Left lung (tissue), 10 donors: ENCODE measurements around the gene IFIT2. TPM values are rescaled to one million over a fixed set of nuclear protein-coding genes. Genes with fewer than 3 reads are reported as not detected.

Source experiments
- ATAC-seq: fragments of 200-7000 bp; cut with Tn5 transposase; one replicate; pipeline ENCODE4 v1.9.1; 2020; ENCODE audit warnings: moderate library complexity
- DNase-seq, 4 donors: peaks; one replicate each; pipeline ENCODE4 v3.0.0-alpha.2; 2013 to 2020
- H3K27ac ChIP-seq, 2 donors: fragments of 200-600 bp; sonication (generic) in 1 of 2; one replicate each; pipeline versions ENCODE4 v1.5.0 to v1.8.0; 2020 to 2021
- H3K27me3 ChIP-seq, 2 donors: fragments of 200-600 bp; sonication (generic) in 1 of 2; one replicate each; pipeline versions ENCODE4 v1.5.0 to v1.8.0; 2020 to 2021
- H3K36me3 ChIP-seq, 2 donors: fragments of 200-600 bp; sonication (generic) in 1 of 2; one replicate each; pipeline versions ENCODE4 v1.5.0 to v1.8.0; 2020 to 2021
- H3K4me1 ChIP-seq, 2 donors: fragments of 200-600 bp; one replicate each; pipeline ENCODE4 v1.8.0; 2021
- H3K4me3 ChIP-seq, 2 donors: fragments of 200-600 bp; sonication (generic) in 1 of 2; one replicate each; pipeline versions ENCODE4 v1.5.0 to v1.8.0; 2020 to 2021; ENCODE audit warnings: mild to moderate bottlenecking in 1 of 2
- H3K9me3 ChIP-seq, 2 donors: fragments of 200-600 bp; sonication (generic) in 1 of 2; one replicate each; pipeline versions ENCODE4 v1.5.0 to v1.8.0; 2020 to 2021
- intact Hi-C, 2 donors: fragments of 100-400 bp; cut with DNase I; formaldehyde crosslinking; loops; one replicate each; pipeline versions ENCODE4 v1.11.2 to v1.14.2; 2022
- polyA plus RNA-seq, 6 donors: library from polyadenylated mRNA; unstranded; fragments of 120-200 nt; gene quantifications; one replicate each; pipeline ENCODE4 v1.2.1, GENCODE V29; 2013; ENCODE audit not compliant: insufficient read length in 6 of 6
- total RNA-seq, 2 donors: library from RNA; stranded (reverse); fragmentation: NEBNext Ultra II Directional; extraction: Animal tissue kit (Norgen Biotek cat#: 25700); gene quantifications; one replicate each; pipeline ENCODE4 v1.2.1, GENCODE V29; 2021
- TF ChIP-seq, protein P1 (sequence below), 2 donors: fragments of 200-600 bp; sonication (generic) in 1 of 2; IDR thresholded peaks; one replicate each; pipeline versions ENCODE4 v1.5.0 to v1.8.0; 2021; ENCODE audit warnings: antibody characterized with exemption in 2 of 2
- donor health status: DM: no; HTN: yes; CAD: no.
- donor health status: DM: no; HTN: no; CAD: no.

IFIT2 gene
- total and polyA plus RNA-seq, 8 donors = 9.4 to 26.1 (median 14.4) TPM

DNA sequence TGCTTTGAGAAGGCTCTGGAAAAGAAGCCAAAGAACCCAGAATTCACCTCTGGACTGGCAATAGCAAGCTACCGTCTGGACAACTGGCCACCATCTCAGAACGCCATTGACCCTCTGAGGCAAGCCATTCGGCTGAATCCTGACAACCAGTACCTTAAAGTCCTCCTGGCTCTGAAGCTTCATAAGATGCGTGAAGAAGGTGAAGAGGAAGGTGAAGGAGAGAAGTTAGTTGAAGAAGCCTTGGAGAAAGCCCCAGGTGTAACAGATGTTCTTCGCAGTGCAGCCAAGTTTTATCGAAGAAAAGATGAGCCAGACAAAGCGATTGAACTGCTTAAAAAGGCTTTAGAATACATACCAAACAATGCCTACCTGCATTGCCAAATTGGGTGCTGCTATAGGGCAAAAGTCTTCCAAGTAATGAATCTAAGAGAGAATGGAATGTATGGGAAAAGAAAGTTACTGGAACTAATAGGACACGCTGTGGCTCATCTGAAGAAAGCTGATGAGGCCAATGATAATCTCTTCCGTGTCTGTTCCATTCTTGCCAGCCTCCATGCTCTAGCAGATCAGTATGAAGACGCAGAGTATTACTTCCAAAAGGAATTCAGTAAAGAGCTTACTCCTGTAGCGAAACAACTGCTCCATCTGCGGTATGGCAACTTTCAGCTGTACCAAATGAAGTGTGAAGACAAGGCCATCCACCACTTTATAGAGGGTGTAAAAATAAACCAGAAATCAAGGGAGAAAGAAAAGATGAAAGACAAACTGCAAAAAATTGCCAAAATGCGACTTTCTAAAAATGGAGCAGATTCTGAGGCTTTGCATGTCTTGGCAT lies 4.8 kb downstream of the IFIT2 start:
- DNase-seq (no peak), ATAC-seq (no peak)
- TF ChIP-seq, protein P1, sequence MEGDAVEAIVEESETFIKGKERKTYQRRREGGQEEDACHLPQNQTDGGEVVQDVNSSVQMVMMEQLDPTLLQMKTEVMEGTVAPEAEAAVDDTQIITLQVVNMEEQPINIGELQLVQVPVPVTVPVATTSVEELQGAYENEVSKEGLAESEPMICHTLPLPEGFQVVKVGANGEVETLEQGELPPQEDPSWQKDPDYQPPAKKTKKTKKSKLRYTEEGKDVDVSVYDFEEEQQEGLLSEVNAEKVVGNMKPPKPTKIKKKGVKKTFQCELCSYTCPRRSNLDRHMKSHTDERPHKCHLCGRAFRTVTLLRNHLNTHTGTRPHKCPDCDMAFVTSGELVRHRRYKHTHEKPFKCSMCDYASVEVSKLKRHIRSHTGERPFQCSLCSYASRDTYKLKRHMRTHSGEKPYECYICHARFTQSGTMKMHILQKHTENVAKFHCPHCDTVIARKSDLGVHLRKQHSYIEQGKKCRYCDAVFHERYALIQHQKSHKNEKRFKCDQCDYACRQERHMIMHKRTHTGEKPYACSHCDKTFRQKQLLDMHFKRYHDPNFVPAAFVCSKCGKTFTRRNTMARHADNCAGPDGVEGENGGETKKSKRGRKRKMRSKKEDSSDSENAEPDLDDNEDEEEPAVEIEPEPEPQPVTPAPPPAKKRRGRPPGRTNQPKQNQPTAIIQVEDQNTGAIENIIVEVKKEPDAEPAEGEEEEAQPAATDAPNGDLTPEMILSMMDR (IDR thresholded peaks at IDR 0.05) = no peak
- Histone ChIP-seq H3K9me3 (no peaks in the 10 kb centered on the region), H3K27ac (no peak overlapping the region), H3K27me3 (no peaks in the 10 kb centered on the region), H3K4me1 (peaks cover 6 to 24% of the 10 kb centered on the region in 2 donors), H3K36me3 (peaks cover 0 to 37% of the 10 kb centered on the region in 2 donors), H3K4me3 (no peak overlapping the region)
- intact Hi-C loops = no loop called here

GRCh38 chr10:89307269-89307577 lies 5.4 kb downstream of the IFIT2 start:
- DNase-seq (no peak), ATAC-seq (no peak)
- no peak overlapping the region for H3K27ac ChIP-seq
- peaks cover 6 to 22% of the 10 kb centered on the region in 2 donors for H3K4me1 ChIP-seq
- peaks cover 0 to 37% of the 10 kb centered on the region in 2 donors for H3K36me3 ChIP-seq
- intact Hi-C loops = no loop called here
- H3K27me3 ChIP-seq = no peaks in the 10 kb centered on the region
- H3K9me3 ChIP-seq = no peaks in the 10 kb centered on the region
- no peak overlapping the region for H3K4me3 ChIP-seq
- TF ChIP-seq, protein P1 (IDR thresholded peaks at IDR 0.05) = no peak

DNA sequence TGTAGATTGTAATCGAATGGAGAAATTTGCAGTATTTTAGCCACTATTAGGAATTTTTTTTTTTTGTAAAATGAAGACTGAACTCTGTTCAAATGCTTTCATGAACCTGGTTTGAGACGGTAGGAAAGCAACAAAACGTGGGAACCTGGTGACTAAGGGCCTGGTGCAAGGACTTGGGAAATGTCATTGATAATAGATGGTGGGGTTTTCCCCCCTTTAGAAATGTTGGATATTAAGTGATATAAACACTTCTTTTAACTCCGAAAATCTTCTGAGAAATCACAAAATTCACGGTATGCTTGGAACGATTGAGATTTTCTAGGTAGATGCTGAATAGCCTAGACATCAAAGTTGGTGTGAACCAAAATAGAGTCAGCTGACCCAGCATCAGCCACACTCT lies 6.4 kb downstream of the IFIT2 start:
- Histone ChIP-seq H3K36me3 (peaks cover 0 to 37% of the 10 kb centered on the region in 2 donors), H3K4me1 (peaks cover 4 to 12% of the 10 kb centered on the region in 2 donors), H3K4me3 (no peak overlapping the region), H3K27ac (no peak overlapping the region), H3K27me3 (no peaks in the 10 kb centered on the region), H3K9me3 (no peaks in the 10 kb centered on the region)
- TF ChIP-seq, protein P1 (IDR thresholded peaks at IDR 0.05) = no peak
- DNase-seq = no peak
- ATAC-seq = no peak
- intact Hi-C loops = no loop called here

DNA sequence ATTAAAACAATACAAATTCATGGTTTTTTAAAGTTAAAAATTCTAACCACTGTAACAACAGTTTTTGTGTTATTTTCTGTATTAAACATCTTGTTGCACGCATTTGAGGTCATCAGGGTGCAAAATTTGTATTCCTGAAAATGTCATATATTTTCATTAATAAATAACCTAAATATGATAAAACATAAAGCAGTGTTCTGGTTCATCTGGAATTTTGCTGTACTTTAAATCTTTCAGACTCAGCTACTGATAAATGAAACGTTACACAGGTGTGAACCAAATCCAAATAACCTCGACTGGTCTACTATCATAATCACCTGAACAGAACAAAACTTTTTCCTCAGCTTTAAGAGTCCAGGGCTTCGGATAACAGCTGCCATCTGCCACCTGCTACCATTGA lies 6.9 kb downstream of the IFIT2 start:
- no peak for ATAC-seq
- TF ChIP-seq, protein P1 (IDR thresholded peaks at IDR 0.05) = no peak
- no peak for DNase-seq
- peaks cover 0 to 37% of the 10 kb centered on the region in 2 donors for H3K36me3 ChIP-seq
- H3K27me3 ChIP-seq = no peaks in the 10 kb centered on the region
- H3K4me3 ChIP-seq = no peak overlapping the region
- H3K27ac ChIP-seq = no peak overlapping the region
- H3K4me1 ChIP-seq = peaks cover 0 to 7% of the 10 kb centered on the region in 2 donors
- intact Hi-C loops = no loop called here
- no peaks in the 10 kb centered on the region for H3K9me3 ChIP-seq

DNA sequence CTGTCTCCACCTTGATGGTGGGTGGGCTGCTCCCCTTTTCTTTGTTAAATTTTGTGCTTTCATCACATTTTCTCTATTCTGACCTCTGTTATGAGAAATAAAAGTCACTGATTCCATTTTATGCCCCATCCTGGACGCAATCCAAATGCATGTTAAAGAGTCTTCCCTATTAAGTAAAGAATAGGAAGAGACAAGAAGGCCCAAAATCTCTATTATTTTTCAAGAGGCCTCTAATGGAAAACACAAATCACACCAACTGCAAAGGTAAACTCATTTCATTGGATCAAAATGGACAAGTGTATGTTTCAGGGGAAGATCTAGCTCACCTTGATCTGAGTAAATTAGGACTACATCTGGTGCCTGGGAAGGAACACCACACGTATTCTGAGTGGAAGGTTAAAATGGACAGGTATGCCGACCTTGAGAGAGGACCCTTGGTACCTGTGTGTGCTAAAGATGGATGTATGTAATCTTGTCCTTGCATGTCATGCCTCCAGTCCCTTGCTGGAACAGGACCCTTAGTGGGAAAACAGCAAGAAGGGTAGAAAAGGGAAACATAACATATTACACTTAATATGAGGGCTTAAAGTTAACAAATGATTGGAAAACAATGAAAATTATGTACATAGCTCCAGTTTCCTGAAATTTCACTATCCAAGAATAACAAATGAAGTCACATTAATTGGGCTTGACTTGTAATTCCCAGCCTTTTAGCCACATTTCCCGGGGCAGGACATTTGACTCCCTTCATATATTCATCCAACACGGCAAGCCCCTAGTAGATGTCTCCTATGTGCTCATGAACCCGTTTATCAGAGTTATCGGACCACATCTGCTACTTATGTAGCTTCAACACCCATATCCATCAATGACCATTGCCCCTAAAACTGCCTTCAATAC lies 7.6 kb downstream of the IFIT2 start:
- DNase-seq (no peak), ATAC-seq (no peak)
- no peak overlapping the region for H3K4me3 ChIP-seq
- peaks cover 0 to 37% of the 10 kb centered on the region in 2 donors for H3K36me3 ChIP-seq
- intact Hi-C loops = no loop called here
- H3K4me1 ChIP-seq = peaks cover 0 to under 1% of the 10 kb centered on the region in 2 donors
- H3K27ac ChIP-seq = no peak overlapping the region
- H3K9me3 ChIP-seq = no peaks in the 10 kb centered on the region
- H3K27me3 ChIP-seq = no peaks in the 10 kb centered on the region
- TF ChIP-seq, protein P1 (IDR thresholded peaks at IDR 0.05) = no peak
